WERI-Rb-1 (cell line): ENCODE data around the gene OR2V2.
"Not testable (repeated sequence)": the region's sequence is repeated elsewhere in the genome, so short reads cannot be mapped to it uniquely, and the experiment has no call there.

Source experiments
- DNase-seq: peaks from one replicate; pipeline ENCODE4 v3.0.0-alpha.2; 2020
- H3K27ac ChIP-seq: fragments of 250-450 bp; sonication (Bioruptor Pico); 2 replicates; pipeline ENCODE4 v1.5.1; 2020; ENCODE audit warnings: mild to moderate bottlenecking, moderate library complexity
- H3K27me3 ChIP-seq: fragments of 250-450 bp; sonication (Bioruptor Pico); 2 replicates; pipeline ENCODE4 v1.5.1; 2021; ENCODE audit warnings: mild to moderate bottlenecking, low read depth, moderate library complexity; ENCODE audit not compliant: insufficient read depth, severe bottlenecking
- H3K36me3 ChIP-seq: fragments of 250-450 bp; sonication (Bioruptor Pico); 2 replicates; pipeline ENCODE4 v1.5.1; 2020; ENCODE audit warnings: mild to moderate bottlenecking, moderate library complexity
- H3K4me3 ChIP-seq: 2 replicates; pipeline ENCODE4 v1.5.1; 2011; ENCODE audit warnings: low read depth, mild to moderate bottlenecking, control low read depth, low read length
- H3K9me3 ChIP-seq: fragments of 250-450 bp; sonication (Bioruptor Pico); 2 replicates; pipeline ENCODE4 v1.5.1; 2021; ENCODE audit warnings: mild to moderate bottlenecking, moderate library complexity; ENCODE audit not compliant: severe bottlenecking
- TF ChIP-seq, protein P1 (sequence below): IDR thresholded peaks from 2 replicates; pipeline ENCODE4 v1.5.1; 2011; ENCODE audit warnings: low read depth, mild to moderate bottlenecking, control low read depth, inconsistent platforms, low read length

The OR2V2 gene

DNA sequence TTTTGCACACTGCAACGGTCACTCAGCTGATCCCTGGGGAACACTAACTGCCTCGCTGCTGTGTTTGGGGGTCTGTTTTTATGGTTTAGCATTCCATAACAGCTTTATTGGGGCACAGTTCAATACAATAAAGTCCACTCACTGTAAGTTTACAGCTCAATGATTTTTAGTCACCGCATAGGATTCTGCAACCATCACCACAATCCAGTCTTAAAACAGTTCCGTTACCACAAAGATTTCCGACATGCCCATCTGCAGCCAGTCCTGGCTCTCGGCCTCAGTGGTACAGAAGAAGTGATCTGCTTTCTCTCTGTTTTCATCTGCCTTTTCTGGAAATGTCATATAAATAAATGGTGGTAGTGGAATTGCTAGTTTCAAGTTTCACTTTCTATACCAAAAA is 23.6 kb downstream of the OR2V2 start:
- H3K4me3 ChIP-seq = no peak overlapping the region
- TF ChIP-seq, protein P1, sequence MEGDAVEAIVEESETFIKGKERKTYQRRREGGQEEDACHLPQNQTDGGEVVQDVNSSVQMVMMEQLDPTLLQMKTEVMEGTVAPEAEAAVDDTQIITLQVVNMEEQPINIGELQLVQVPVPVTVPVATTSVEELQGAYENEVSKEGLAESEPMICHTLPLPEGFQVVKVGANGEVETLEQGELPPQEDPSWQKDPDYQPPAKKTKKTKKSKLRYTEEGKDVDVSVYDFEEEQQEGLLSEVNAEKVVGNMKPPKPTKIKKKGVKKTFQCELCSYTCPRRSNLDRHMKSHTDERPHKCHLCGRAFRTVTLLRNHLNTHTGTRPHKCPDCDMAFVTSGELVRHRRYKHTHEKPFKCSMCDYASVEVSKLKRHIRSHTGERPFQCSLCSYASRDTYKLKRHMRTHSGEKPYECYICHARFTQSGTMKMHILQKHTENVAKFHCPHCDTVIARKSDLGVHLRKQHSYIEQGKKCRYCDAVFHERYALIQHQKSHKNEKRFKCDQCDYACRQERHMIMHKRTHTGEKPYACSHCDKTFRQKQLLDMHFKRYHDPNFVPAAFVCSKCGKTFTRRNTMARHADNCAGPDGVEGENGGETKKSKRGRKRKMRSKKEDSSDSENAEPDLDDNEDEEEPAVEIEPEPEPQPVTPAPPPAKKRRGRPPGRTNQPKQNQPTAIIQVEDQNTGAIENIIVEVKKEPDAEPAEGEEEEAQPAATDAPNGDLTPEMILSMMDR = no peak
- DNase-seq = no peak
- H3K27me3 ChIP-seq = no peaks in the 10 kb centered on the region
- no peak overlapping the region for H3K27ac ChIP-seq
- no peaks in the 10 kb centered on the region for H3K9me3 ChIP-seq
- no peaks in the 10 kb centered on the region for H3K36me3 ChIP-seq

DNA sequence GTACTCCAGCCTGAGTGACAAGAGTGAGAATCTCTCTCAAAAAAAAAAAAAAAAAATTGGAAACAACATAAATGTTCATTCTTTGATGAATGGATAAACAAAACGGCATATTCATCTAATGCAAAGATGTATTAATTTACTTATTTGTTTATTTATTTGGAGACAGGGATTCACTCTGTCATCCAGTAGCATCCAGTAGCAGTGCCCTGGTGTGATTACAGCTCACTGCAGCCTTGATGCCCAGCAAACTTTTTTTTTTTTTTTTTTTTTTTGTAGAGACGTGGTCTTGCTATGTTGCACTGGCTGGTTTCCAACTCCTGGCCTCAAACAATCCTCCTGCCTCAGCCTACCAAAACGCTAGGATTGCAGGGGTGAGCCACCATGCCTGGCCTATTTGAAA is 24.4 kb downstream of the OR2V2 start:
- DNase-seq = no peak
- TF ChIP-seq, protein P1 = no peak

DNA sequence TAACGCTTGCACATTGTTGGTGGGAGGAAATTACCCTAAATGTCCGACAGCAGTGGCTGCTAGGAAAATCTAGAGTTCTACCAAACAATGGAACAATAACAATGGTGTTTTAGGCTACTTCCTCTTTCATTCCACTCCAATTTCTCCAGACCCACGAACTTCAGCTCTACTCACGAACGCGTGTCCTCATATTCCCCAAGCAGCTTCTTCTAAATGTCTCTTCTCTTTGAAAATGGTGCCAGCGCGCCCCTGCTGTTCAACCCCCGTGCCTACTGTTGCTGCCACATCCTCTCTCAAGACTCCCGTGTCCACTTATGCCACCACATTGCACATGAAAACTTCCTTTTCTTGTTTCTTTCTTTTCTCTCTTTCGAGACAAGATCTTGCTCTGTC is 25.6 kb downstream of the OR2V2 start:
- DNase-seq = no peak
- TF ChIP-seq, protein P1 = no peak
- no peaks in the 10 kb centered on the region for H3K27me3 ChIP-seq
- H3K27ac ChIP-seq = no peak overlapping the region
- H3K4me3 ChIP-seq = no peak overlapping the region
- H3K9me3 ChIP-seq = no peaks in the 10 kb centered on the region
- no peaks in the 10 kb centered on the region for H3K36me3 ChIP-seq

More for the DNA sequence above, 24.4 kb downstream of the OR2V2 start:
- no peaks in the 10 kb centered on the region for H3K36me3 ChIP-seq
- no peak overlapping the region for H3K4me3 ChIP-seq
- no peaks in the 10 kb centered on the region for H3K9me3 ChIP-seq
- no peaks in the 10 kb centered on the region for H3K27me3 ChIP-seq
- H3K27ac ChIP-seq = no peak overlapping the region

DNA sequence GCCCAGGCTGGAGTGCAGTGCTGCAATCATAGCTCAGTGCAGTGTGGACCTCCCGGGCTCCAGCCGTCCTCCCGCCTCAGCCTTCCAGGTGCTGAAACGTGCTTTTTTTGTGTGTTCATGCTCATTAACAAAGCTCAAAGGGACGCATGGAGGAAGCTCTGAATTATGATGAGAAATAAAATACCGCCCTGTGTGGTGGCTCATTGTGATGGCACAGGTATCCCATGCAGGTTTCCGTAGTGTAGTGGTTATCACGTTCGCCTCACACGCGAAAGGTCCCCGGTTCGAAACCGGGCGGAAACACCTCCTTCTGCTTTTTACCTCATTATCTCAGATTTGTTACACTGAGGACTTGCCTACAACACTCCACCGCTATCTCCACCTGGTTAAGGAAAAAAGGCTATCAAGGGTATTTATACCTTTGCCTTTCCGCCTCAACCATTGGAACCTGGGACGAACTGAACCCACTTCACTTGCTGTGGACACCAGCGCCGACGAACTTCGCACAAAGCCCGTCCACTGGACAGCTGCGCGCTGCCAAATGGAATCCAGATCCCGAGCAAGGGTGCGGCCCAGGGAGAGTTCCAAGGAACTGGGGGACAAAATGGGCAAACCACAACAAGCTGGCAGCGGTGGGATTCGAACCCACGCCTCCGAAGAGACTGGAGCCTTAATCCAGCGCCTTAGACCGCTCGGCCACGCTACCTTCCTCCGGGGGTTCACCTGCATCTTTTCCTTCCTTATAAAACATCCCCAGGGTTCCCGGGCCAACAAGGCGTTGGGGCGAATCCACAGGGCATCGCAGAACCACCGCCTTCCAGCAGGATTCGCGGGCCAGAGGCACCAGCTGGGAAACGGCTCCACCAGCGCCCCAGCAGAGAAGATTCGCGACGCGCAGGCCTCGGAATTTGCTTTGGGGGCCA is 26.3 kb downstream of the OR2V2 start:
- Histone ChIP-seq H3K27ac (no peak overlapping the region), H3K27me3 (no peaks in the 10 kb centered on the region), H3K36me3 (no peaks in the 10 kb centered on the region), H3K9me3 (no peaks in the 10 kb centered on the region), H3K4me3 (no peak overlapping the region)
- TF ChIP-seq, protein P1 = no peak
- DNase-seq = no peak

DNA sequence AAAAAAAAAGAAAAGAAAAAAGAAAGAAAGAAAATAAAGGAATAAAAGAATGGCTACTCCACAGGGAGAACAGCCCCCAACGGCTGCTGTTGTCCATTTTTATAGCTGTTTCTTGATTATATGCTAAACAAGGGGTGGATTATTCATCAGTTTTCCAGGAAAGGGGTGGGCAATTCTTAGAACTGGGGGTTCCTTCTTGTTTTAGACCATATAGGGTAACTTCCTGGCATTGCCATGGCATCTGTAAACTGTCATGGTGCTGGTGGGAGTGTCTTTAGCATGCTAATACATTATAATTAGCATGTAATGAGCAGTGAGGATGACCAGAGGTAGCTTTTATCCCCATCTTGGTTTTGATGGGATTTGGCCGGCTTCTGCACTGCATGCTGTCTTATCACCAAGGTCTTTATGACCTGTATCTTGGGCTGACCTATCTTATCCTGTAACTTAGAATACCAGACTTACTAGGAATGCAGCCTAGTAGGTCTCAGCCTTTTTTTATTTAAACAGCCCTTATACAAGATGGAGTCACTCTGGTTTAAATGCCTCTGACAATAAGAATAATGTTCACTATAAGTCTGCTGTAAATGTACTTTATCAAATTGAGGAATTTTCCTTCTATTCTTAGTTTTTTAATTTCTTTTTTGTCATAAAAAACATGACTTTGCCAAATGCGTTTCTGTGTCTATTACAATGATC is 29.0 kb downstream of the OR2V2 start:
- Histone ChIP-seq H3K27me3 (no peaks in the 10 kb centered on the region), H3K4me3 (no peak overlapping the region), H3K9me3 (no peaks in the 10 kb centered on the region), H3K36me3 (no peaks in the 10 kb centered on the region), H3K27ac (no peak overlapping the region)
- no peak for DNase-seq
- TF ChIP-seq, protein P1 = no peak

DNA sequence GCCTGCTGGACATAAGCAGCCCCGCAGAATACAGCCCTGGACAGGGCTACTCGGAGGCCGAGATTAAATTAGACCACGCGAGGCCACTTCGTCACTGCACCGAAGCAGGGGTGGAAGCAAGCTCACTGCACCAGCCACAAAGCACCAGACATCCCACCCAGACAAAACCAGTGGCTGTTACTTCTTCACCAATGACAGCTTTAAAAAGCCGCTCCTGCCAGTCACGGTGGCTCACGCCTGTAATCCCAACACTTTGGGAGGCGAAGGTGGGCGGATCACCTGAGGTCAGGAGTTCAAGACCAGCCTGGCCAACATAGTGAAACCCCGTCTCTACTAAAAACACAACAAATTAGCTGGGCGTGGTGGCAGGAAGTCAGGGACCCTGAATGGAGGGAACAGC is 30.2 kb downstream of the OR2V2 start:
- not testable (repeated sequence) for H3K27me3 ChIP-seq, H3K9me3 ChIP-seq, H3K27ac ChIP-seq, H3K4me3 ChIP-seq, H3K36me3 ChIP-seq, DNase-seq
